AG10803 (cell line): ENCODE measurements around the gene ULBP2.
A peak's percentile ranks its signal among the peaks of the same experiment; 100 is the strongest.
"Not testable (repeated sequence)": the region's sequence is repeated elsewhere in the genome, so short reads cannot be mapped to it uniquely, and the experiment has no call there.

Experiments
- DNase-seq: peaks from one replicate; pipeline ENCODE4 v3.0.0; 2010; ENCODE audit warnings: low read depth
- H3K4me3 ChIP-seq: 2 replicates; pipeline ENCODE4 v1.5.1; 2011; ENCODE audit warnings: mild to moderate bottlenecking, low read length, control low read depth
- TF ChIP-seq, protein P1 (sequence below): conservative IDR thresholded peaks from 2 replicates; pipeline ENCODE4 v1.5.1; 2011; ENCODE audit warnings: mild to moderate bottlenecking, low read length, control low read depth, inconsistent platforms

ULBP2 gene

GRCh38 chr6:149919834-149920225, 22.0 kb upstream of the ULBP2 start:
- TF ChIP-seq, protein P1, sequence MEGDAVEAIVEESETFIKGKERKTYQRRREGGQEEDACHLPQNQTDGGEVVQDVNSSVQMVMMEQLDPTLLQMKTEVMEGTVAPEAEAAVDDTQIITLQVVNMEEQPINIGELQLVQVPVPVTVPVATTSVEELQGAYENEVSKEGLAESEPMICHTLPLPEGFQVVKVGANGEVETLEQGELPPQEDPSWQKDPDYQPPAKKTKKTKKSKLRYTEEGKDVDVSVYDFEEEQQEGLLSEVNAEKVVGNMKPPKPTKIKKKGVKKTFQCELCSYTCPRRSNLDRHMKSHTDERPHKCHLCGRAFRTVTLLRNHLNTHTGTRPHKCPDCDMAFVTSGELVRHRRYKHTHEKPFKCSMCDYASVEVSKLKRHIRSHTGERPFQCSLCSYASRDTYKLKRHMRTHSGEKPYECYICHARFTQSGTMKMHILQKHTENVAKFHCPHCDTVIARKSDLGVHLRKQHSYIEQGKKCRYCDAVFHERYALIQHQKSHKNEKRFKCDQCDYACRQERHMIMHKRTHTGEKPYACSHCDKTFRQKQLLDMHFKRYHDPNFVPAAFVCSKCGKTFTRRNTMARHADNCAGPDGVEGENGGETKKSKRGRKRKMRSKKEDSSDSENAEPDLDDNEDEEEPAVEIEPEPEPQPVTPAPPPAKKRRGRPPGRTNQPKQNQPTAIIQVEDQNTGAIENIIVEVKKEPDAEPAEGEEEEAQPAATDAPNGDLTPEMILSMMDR = no peak
- H3K4me3 ChIP-seq = no peak overlapping the region
- no peak for DNase-seq

DNA sequence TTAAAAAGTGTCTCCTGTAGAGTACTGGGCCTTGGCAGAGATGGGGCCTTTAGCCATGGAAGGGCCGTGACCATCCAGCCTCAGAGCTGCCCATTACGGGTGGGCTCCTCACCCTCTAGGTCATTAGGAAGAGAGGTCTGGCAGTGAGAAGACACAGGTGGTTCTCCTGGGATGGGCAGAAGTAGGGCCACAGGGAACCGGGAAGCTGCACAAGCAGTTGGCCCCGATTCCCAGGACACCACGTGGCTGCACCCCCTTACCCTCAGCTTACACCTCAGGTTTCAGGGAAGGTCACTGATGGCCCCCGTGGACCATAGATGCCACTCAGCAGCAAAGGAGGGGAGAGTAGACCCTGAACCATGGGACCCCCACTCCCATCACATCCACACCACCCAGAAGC, 20.5 kb upstream of the ULBP2 start:
- TF ChIP-seq, protein P1 = no peak
- DNase-seq = no peak
- no peak overlapping the region for H3K4me3 ChIP-seq

- not testable (repeated sequence) for DNase-seq
- H3K4me3 ChIP-seq = peak overlapping the region; percentile 76; the same call in 1 of the 2 replicates
Measured at GRCh38 chr6:149922091-149922490, 19.7 kb upstream of the ULBP2 start.

DNA sequence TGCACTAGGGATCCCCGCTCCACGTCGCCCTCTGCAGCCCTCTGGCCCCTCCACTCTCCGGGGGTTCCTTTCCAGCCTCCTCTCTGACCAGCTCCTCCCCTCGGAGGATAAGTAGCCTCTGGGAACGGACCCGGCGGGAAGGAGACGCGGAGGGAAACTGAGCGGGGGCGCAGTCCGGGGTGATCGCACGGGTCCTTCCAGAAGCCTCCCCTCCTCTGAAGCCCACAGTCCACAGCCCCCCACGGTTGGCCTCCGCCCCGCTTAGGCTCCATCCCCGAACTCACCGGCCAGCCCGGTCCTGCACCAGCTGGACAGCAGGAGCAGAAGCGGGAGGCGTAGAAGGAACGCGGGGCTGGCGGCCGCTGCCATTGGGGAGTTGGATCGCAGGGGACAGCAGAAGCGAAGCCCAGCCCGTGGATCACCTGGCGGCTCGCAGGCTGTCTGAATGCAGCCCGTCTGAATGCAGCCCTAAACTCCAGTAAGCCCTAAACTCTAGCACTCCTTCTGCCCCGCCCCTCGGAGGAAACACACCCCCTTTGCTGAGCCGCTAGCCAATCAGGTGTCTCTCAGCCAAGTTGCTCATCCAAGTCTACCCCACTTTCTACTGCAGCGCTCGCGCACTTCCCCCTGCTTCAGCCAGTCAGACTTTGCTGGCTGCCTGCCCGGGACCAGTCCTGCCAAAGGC, 19.0 kb upstream of the ULBP2 start, which contains the start of gene RAET1G:
Gene RAET1G (minus strand): TSS at position 480 of the 685 bp plus-strand sequence. CDS start 111 bp downstream, at position 369.
- DNase-seq = peak; percentile 90
- TF ChIP-seq, protein P1 = no peak
- H3K4me3 ChIP-seq = peak within 1 kb of the TSS; percentile 76

GRCh38 chr6:149923327-149923986, 18.4 kb upstream of the ULBP2 start:
- H3K4me3 ChIP-seq = peak overlapping the region; percentile 76
- no peak for DNase-seq

DNA sequence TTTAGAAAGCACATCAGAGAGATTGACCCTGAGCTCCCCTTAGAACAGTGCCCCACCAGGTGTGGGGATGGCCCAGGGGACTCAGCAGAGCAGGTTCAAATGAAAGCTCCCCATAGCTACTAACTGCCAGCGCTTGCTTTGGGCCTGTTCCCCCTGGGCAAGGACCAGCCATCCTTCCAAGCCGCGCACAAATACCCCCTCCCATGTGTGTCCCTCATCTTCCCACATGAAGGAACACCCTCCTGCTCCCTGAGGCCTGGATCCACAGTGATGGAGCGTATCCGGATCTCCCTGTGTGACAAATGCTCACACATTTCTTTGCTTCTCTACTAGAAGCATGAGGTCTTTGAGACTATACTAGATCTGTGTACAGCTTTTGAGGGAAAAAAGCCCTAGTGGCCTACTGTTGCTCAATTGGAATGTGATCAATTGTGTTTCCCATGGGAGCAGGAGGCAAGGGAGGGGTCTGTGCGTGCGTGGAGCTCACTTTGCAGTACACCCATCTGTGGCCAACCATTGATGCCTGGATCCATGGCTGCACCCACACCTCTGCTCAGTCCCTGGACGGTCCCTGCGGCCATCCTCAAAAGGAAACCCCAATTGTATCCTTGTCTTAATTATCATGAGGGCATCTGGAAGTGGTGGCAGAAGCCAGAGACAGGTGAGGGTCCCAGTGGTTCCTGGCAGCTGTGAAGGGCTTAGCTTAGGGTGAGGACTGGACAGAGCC, 17.4 kb upstream of the ULBP2 start:
- H3K4me3 ChIP-seq = no peak overlapping the region
- DNase-seq = no peak
- TF ChIP-seq, protein P1 = no peak

More at GRCh38 chr6:149923327-149923986, 18.4 kb upstream of the ULBP2 start:
- TF ChIP-seq, protein P1 = no peak

DNA sequence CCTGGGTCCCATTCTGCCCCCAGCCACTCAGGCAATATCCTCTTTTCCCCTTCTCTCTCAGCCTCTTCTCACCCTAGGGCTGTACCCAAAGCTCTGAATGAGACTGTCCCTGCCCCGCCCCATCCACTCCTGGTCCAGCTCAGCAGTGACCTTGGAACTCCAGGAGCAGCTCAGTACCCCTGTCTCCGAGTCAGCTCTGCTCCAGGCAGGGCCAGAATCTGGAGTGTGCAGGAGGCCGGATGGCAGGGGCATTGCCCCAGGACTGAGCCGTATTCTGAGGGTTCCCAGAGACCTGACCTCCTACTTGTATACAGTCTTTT, 16.9 kb upstream of the ULBP2 start:
- no peak overlapping the region for H3K4me3 ChIP-seq
- TF ChIP-seq, protein P1 = no peak
- DNase-seq = no peak
